ENCODE data around the gene WDR82.

DNA sequence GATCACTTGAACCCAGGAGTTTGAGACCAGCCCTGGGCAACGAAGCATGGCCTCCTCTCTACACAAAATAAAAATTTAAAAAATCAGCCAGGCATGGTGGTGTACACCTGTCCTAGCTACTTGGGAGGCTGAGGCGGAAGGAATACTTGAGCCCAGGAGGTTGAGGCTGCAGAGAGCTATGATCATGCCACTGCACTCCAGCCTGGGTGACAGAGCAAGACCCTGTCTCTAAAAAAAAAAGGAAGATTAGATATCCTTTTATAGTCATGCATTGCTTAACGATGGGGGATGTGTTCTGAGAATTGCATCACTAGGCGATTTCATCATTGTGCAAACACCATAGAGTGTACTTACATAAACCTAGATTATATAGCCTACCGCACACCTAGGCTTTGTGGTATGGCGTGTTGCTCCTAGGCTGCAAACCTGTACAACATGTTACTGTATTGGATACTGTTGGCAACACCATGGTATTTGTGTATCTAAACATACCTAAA is 67.9 kb downstream of the WDR82 start:
- TF ChIP-seq, protein P1, sequence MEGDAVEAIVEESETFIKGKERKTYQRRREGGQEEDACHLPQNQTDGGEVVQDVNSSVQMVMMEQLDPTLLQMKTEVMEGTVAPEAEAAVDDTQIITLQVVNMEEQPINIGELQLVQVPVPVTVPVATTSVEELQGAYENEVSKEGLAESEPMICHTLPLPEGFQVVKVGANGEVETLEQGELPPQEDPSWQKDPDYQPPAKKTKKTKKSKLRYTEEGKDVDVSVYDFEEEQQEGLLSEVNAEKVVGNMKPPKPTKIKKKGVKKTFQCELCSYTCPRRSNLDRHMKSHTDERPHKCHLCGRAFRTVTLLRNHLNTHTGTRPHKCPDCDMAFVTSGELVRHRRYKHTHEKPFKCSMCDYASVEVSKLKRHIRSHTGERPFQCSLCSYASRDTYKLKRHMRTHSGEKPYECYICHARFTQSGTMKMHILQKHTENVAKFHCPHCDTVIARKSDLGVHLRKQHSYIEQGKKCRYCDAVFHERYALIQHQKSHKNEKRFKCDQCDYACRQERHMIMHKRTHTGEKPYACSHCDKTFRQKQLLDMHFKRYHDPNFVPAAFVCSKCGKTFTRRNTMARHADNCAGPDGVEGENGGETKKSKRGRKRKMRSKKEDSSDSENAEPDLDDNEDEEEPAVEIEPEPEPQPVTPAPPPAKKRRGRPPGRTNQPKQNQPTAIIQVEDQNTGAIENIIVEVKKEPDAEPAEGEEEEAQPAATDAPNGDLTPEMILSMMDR (IDR thresholded peaks at IDR 0.05), result no peak
- no peak for TF ChIP-seq EZH2 (IDR thresholded peaks at IDR 0.05)
- no peak for TF ChIP-seq EZH2phosphoT487 (IDR thresholded peaks at IDR 0.05)

Data from neural progenitor cell (in vitro differentiated cells).